H7 (cell line): Measurements from ENCODE around the gene SALL4. TPM values are rescaled to one million over a fixed set of nuclear protein-coding genes. Genes with fewer than 3 reads are reported as not detected.
"Not testable (repeated sequence)": the region's sequence is repeated elsewhere in the genome, so short reads cannot be mapped to it uniquely, and the experiment has no call there.

ENCODE experiments used
- DNase-seq: peaks from one replicate; pipeline ENCODE4 v3.0.0; 2012
- H3K27me3 ChIP-seq: 2 replicates; pipeline ENCODE4 v1.6.0; 2011; ENCODE audit warnings: mild to moderate bottlenecking, low read length; ENCODE audit not compliant: control insufficient read depth, insufficient read depth
- H3K36me3 ChIP-seq: replicated peaks from 2 replicates; pipeline ENCODE4 v1.5.1; 2011; ENCODE audit warnings: low read length; ENCODE audit not compliant: control insufficient read depth, insufficient read depth
- H3K4me3 ChIP-seq: 2 replicates; pipeline ENCODE4 v1.5.1; 2011; ENCODE audit warnings: low read depth, mild to moderate bottlenecking, control low read depth, low read length, moderate library complexity; ENCODE audit not compliant: insufficient read depth
- total RNA-seq: library from RNA; depleted of rRNA; stranded (reverse); fragments of >200 nt; shearing (Covaris generic); gene quantifications from 2 replicates; pipeline ENCODE4 v1.2.3, GENCODE V29; 2014

The SALL4 gene
- total RNA-seq, 1 experiment from 2014 or later, result 127 TPM

GRCh38 chr20:51792960-51793359 lies 9.4 kb downstream of the SALL4 start:
- no peaks in the 10 kb centered on the region for H3K27me3 ChIP-seq
- peaks cover 51% of the 10 kb centered on the region for H3K36me3 ChIP-seq
- no peak overlapping the region for H3K4me3 ChIP-seq
- no peak for DNase-seq

GRCh38 chr20:51791626-51792025 lies 10.7 kb downstream of the SALL4 start:
- peaks cover 57% of the 10 kb centered on the region for H3K36me3 ChIP-seq
- DNase-seq, result no peak
- H3K27me3 ChIP-seq, result no peaks in the 10 kb centered on the region
- H3K4me3 ChIP-seq, result no peak overlapping the region

GRCh38 chr20:51790256-51790655 lies 12.1 kb downstream of the SALL4 start:
- peaks cover 63% of the 10 kb centered on the region for H3K36me3 ChIP-seq
- H3K27me3 ChIP-seq, result no peaks in the 10 kb centered on the region
- H3K4me3 ChIP-seq, result no peak overlapping the region
- DNase-seq, result no peak

- Histone ChIP-seq H3K4me3 (no peak overlapping the region), H3K27me3 (no peaks in the 10 kb centered on the region), H3K36me3 (peaks cover 64% of the 10 kb centered on the region)
- DNase-seq, result no peak
These were observed 12.9 kb downstream of the SALL4 start for GRCh38 chr20:51789434-51789833.

- Histone ChIP-seq H3K27me3 (no peaks in the 10 kb centered on the region), H3K36me3 (peaks cover 67% of the 10 kb centered on the region), H3K4me3 (no peak overlapping the region)
These were observed 13.5 kb downstream of the SALL4 start for GRCh38 chr20:51788822-51789221.

GRCh38 chr20:51784299-51784698 lies 18.0 kb downstream of the SALL4 start:
- Histone ChIP-seq H3K36me3 (peaks cover 57% of the 10 kb centered on the region), H3K27me3 (no peaks in the 10 kb centered on the region), H3K4me3 (no peak overlapping the region)
- no peak for DNase-seq

More at GRCh38 chr20:51788822-51789221, 13.5 kb downstream of the SALL4 start:
- no peak for DNase-seq

GRCh38 chr20:51778229-51778759 lies 24.0 kb downstream of the SALL4 start:
- not testable (repeated sequence) for H3K27me3 ChIP-seq, DNase-seq, H3K4me3 ChIP-seq
- H3K36me3 ChIP-seq, result peaks cover 21% of the 10 kb centered on the region

GRCh38 chr20:51775241-51775640 lies 27.1 kb downstream of the SALL4 start:
- DNase-seq, result no peak
- no peaks in the 10 kb centered on the region for H3K27me3 ChIP-seq
- H3K4me3 ChIP-seq, result no peak overlapping the region
- H3K36me3 ChIP-seq, result peaks cover 2% of the 10 kb centered on the region; the same call in 1 of the 2 replicates

- Histone ChIP-seq H3K36me3 (no peaks in the 10 kb centered on the region), H3K27me3 (peaks cover 10% of the 10 kb centered on the region), H3K4me3 (no peak overlapping the region)
- DNase-seq, result no peak
These were observed 30.1 kb downstream of the SALL4 start for GRCh38 chr20:51772236-51772635.

GRCh38 chr20:51769976-51770615 lies 32.2 kb downstream of the SALL4 start:
- DNase-seq, result no peak
- Histone ChIP-seq H3K27me3 (peaks cover 10% of the 10 kb centered on the region), H3K4me3 (no peak overlapping the region), H3K36me3 (no peaks in the 10 kb centered on the region)

- H3K36me3 ChIP-seq, result no peaks in the 10 kb centered on the region
- 0 out of 2 replicates have a peak overlapping the region, but pooled peaks have one; percentile 4 for H3K4me3 ChIP-seq
- peaks cover 10% of the 10 kb centered on the region for H3K27me3 ChIP-seq
- peak; percentile 49 for DNase-seq
These were observed 33.4 kb downstream of the SALL4 start for GRCh38 chr20:51768759-51769517.

GRCh38 chr20:51767867-51768758 lies 34.2 kb downstream of the SALL4 start, which contains the start of gene ATP9A:
TSS of gene ATP9A (minus strand) at chr20:51768390. CDS start at chr20:51768369, 21 bp downstream.
- H3K36me3 ChIP-seq, result no peaks in the 10 kb centered on the region
- DNase-seq, result peak; percentile 88
- peak within 1 kb of the TSS; percentile 60 for H3K4me3 ChIP-seq
- H3K27me3 ChIP-seq, result peaks cover 10% of the 10 kb centered on the region

GRCh38 chr20:51766994-51767866 lies 35.1 kb downstream of the SALL4 start:
- Histone ChIP-seq H3K27me3 (peaks cover 10% of the 10 kb centered on the region), H3K4me3 (peak overlapping the region; percentile 60), H3K36me3 (no peaks in the 10 kb centered on the region)
- DNase-seq, result peak; percentile 94
